ENCODE measurements around the gene H3-3A. TPM values are rescaled to one million over a fixed set of nuclear protein-coding genes. Genes with fewer than 3 reads are reported as not detected.

Gene H3-3A
- total RNA-seq, 3 donors from 2014 or later (not counting 1 experiment from before 2014, with no cell fraction given), result 490 to 616 (median 522) TPM

GRCh38 chr1:226059709-226060108 lies 2.8 kb upstream of the H3-3A start:
- WGBS (ENCODE audit: insufficient coverage), result 100% methylated on average over 1 of the region's 1 CpG
- Mint-ChIP-seq H3K4me1 (peaks cover 23 to 24% of the 10 kb centered on the region in 2 donors), H3K9me3 (no peaks in the 10 kb centered on the region), H3K27me3 (ENCODE audit: low read depth in 2 of 2) (no peaks in the 10 kb centered on the region), H3K4me3 (peak overlapping the region; percentile 1), H3K36me3 (peaks cover 8% of the 10 kb centered on the region), H3K27ac (no peak overlapping the region)
- no peak overlapping the region for H3K27ac ChIP-seq (ENCODE audit: low read length)
- peaks cover 4% of the 10 kb centered on the region for H3K4me1 ChIP-seq (ENCODE audit: control insufficient read depth, insufficient read depth, low read length)
- no peak overlapping the region for H3K4me3 ChIP-seq (ENCODE audit: low read length)
- H3K9me3 ChIP-seq (ENCODE audit: control insufficient read depth, insufficient read depth, low read length), result no peaks in the 10 kb centered on the region
- intact Hi-C loops (cut with micrococcal nuclease), result loop anchor here (5.0 kb wide), 2 partner anchors 282 to 597 kb away; partner anchors contain the start of gene SRP9
- H3K36me3 ChIP-seq (ENCODE audit: control insufficient read depth, insufficient read depth, low read length), result peaks cover 11% of the 10 kb centered on the region
- TF ChIP-seq CTCF (IDR thresholded peaks at IDR 0.05), result no peak
- ATAC-seq (no peak), DNase-seq (no peak)
- H3K27me3 ChIP-seq (ENCODE audit: control insufficient read depth, insufficient read depth, low read length), result no peaks in the 10 kb centered on the region

GRCh38 chr1:226060427-226060826 lies 2.1 kb upstream of the H3-3A start:
- no peak for DNase-seq
- Mint-ChIP-seq H3K9me3 (no peaks in the 10 kb centered on the region), H3K4me3 (peak overlapping the region; percentile 13), H3K4me1 (peaks cover 30 to 31% of the 10 kb centered on the region in 2 donors), H3K27ac (no peak overlapping the region), H3K36me3 (peaks cover 8% of the 10 kb centered on the region), H3K27me3 (ENCODE audit: low read depth in 2 of 2) (no peaks in the 10 kb centered on the region)
- Histone ChIP-seq H3K36me3 (ENCODE audit: control insufficient read depth, insufficient read depth, low read length) (peaks cover 12% of the 10 kb centered on the region), H3K4me1 (ENCODE audit: control insufficient read depth, insufficient read depth, low read length) (peaks cover 10% of the 10 kb centered on the region), H3K27me3 (ENCODE audit: control insufficient read depth, insufficient read depth, low read length) (no peaks in the 10 kb centered on the region), H3K9me3 (ENCODE audit: control insufficient read depth, insufficient read depth, low read length) (no peaks in the 10 kb centered on the region), H3K4me3 (ENCODE audit: low read length) (no peak overlapping the region), H3K27ac (ENCODE audit: low read length) (no peak overlapping the region)
- TF ChIP-seq CTCF (IDR thresholded peaks at IDR 0.05), result no peak
- 100% methylated on average over 1 of the region's 1 CpG for WGBS (ENCODE audit: insufficient coverage)
- intact Hi-C loops (cut with micrococcal nuclease), result loop anchor here (5.0 kb wide), 2 partner anchors 283 to 598 kb away; partner anchors contain the start of gene SRP9
- ATAC-seq, result no peak

- no peak for ATAC-seq
- H3K36me3 Mint-ChIP-seq, result peaks cover 14% of the 10 kb centered on the region
- H3K9me3 ChIP-seq (ENCODE audit: control insufficient read depth, insufficient read depth, low read length), result no peaks in the 10 kb centered on the region
- H3K27me3 ChIP-seq (ENCODE audit: control insufficient read depth, insufficient read depth, low read length), result no peaks in the 10 kb centered on the region
- H3K4me3 Mint-ChIP-seq, result peak overlapping the region; percentile 89
- DNase-seq, result no peak
- no peak for TF ChIP-seq CTCF (IDR thresholded peaks at IDR 0.05)
- peak overlapping the region; percentile 90 to 99 for H3K27ac Mint-ChIP-seq
- WGBS (ENCODE audit: insufficient coverage), result 27% methylated on average over 20 of the region's 21 CpGs
- peaks cover 17% of the 10 kb centered on the region for H3K36me3 ChIP-seq (ENCODE audit: control insufficient read depth, insufficient read depth, low read length)
- peak overlapping the region; percentile 87 for H3K27ac ChIP-seq (ENCODE audit: low read length)
- H3K27me3 Mint-ChIP-seq (ENCODE audit: low read depth in 2 of 2), result no peaks in the 10 kb centered on the region
- peak overlapping the region; percentile 57 for H3K4me3 ChIP-seq (ENCODE audit: low read length)
- intact Hi-C loops (cut with micrococcal nuclease), result loop anchor here (5.0 kb wide), 2 partner anchors 284 to 599 kb away; partner anchors contain the start of gene SRP9
- peaks cover 14% of the 10 kb centered on the region for H3K4me1 ChIP-seq (ENCODE audit: control insufficient read depth, insufficient read depth, low read length)
- H3K9me3 Mint-ChIP-seq, result no peaks in the 10 kb centered on the region
- H3K4me1 Mint-ChIP-seq, result peaks cover 38 to 40% of the 10 kb centered on the region in 2 donors
Measured at GRCh38 chr1:226061068-226061840, 1.3 kb upstream of the H3-3A start.

All from natural killer cell (primary cell).